ENCODE results near the gene TCP1. TPM values are rescaled to one million over a fixed set of nuclear protein-coding genes. Genes with fewer than 3 reads are reported as not detected.

The TCP1 gene
- total and polyA plus RNA-seq, 9 of the 15 experiments (the other 6 are each of a cell fraction or from before 2014, with no cell fraction given), result 331 to 801 (median 645) TPM

GRCh38 chr6:159790956-159791598 is 1.7 kb upstream of the TCP1 start:
- in situ Hi-C loops (cut with MboI) (no loop called here), intact Hi-C loops (cut with micrococcal nuclease) (loop anchor here (1.0 kb wide), 2 partner anchors 64 to 100 kb away; partner anchors contain the start of gene WTAP)
- TF ChIP-seq THRA (IDR thresholded peaks at IDR 0.05), result no peak
- TF ChIP-seq SIN3A (IDR thresholded peaks at IDR 0.05; ENCODE audit: borderline replicate concordance in 2 of 2, control insufficient read depth in 1 of 2, low read depth in 2 of 2, low read length in 2 of 2), result peak in 1 of 2 experiments; percentile 22; a peak in 1 of 4 replicates
- TF ChIP-seq PKNOX1 (IDR thresholded peaks at IDR 0.05), result peak; percentile 52
- 0 out of 2 replicates have a peak, but pooled peaks have one; percentile 11 for TF ChIP-seq REST (IDR thresholded peaks at IDR 0.05; ENCODE audit: borderline replicate concordance)
- no peak for TF ChIP-seq REST (CRISPR knock-in tag; IDR thresholded peaks at IDR 0.05; ENCODE audit: low read depth)
- 0 out of 4 replicates have a peak, but pooled peaks of 1 of the 2 experiments have one; percentile 4 for TF ChIP-seq FOXA3 (CRISPR knock-in tag; conservative IDR thresholded peaks at IDR 0.05 in 1 of 2, IDR thresholded peaks at IDR 0.05 in 1 of 2)
- TF ChIP-seq ELF2 (CRISPR knock-in tag; IDR thresholded peaks at IDR 0.05), result 0 out of 2 replicates have a peak, but pooled peaks have one; percentile 33
- Histone ChIP-seq H3K9ac (ENCODE audit: insufficient read depth in 1 of 2, low read depth in 2 of 2, low read length in 2 of 2) (peak overlapping the region; percentile 96 to 97), H4K20me1 (replicated peaks; ENCODE audit: control insufficient read depth, insufficient read depth, low read length) (peaks cover 15% of the 10 kb centered on the region; the same call in 1 of the 2 replicates), H3K4me1 (replicated peaks in 1 of 2; ENCODE audit: control insufficient read depth in 2 of 2, insufficient read depth in 2 of 2, low read length in 2 of 2) (peaks cover 14 to 22% of the 10 kb centered on the region in 2 experiments; a peak in 4 of 5 replicates), H3K27me3 (ENCODE audit: control insufficient read depth in 2 of 2, insufficient read depth in 2 of 2, low read length in 2 of 2) (no peaks in the 10 kb centered on the region), H3K36me3 (ENCODE audit: control insufficient read depth, insufficient read depth, low read length) (peaks cover 73% of the 10 kb centered on the region), H3K4me3 (peak overlapping the region; percentile 93), H3K9me1 (ENCODE audit: control insufficient read depth, insufficient read depth, low read length) (no peaks in the 10 kb centered on the region), H2AFZ (ENCODE audit: low read depth, low read length) (peak overlapping the region; percentile 96), H3K27ac (ENCODE audit: extremely low read depth, low read depth, low read length) (peak overlapping the region; percentile 95), H3K79me2 (ENCODE audit: control insufficient read depth, insufficient read depth, low read length) (peaks cover 81% of the 10 kb centered on the region), H3K9me3 (replicated peaks; ENCODE audit: control insufficient read depth, insufficient read depth, low read depth, low read length) (no peaks in the 10 kb centered on the region), H3K4me2 (ENCODE audit: insufficient read depth, low read length) (peak overlapping the region; percentile 96)
- BruUV-seq (replicated peaks), result no TSS peak
- 3% methylated on average over 17 of the region's 18 CpGs for WGBS (ENCODE audit: insufficient coverage, low coverage, missing lambda C conversion rate)
- ChIA-PET POLR2A (interaction anchor here (0.6 to 4.6 kb wide), 17 partner anchors 8 to 310 kb away, joined by 3 to 37 read pairs (median 6); partner anchors contain the start of genes PNLDC1, SOD2 and WTAP), CTCF (ENCODE audit: low intra/inter-chr PET ratio) (interaction anchor here (0.6 kb wide), 1 partner anchor 71 kb away, joined by 3 read pairs; no protein-coding TSS in a partner anchor)
- DNase-seq (ENCODE audit: extremely low read depth in 1 of 4, low spot score in 3 of 4) (no peak), FAIRE-seq (no peak), ATAC-seq (no peak)

All from K562 (cell line).